ENCODE measurements around the gene IL34.
A peak's percentile ranks its signal among the peaks of the same experiment; 100 is the strongest.

IL34 gene

DNA sequence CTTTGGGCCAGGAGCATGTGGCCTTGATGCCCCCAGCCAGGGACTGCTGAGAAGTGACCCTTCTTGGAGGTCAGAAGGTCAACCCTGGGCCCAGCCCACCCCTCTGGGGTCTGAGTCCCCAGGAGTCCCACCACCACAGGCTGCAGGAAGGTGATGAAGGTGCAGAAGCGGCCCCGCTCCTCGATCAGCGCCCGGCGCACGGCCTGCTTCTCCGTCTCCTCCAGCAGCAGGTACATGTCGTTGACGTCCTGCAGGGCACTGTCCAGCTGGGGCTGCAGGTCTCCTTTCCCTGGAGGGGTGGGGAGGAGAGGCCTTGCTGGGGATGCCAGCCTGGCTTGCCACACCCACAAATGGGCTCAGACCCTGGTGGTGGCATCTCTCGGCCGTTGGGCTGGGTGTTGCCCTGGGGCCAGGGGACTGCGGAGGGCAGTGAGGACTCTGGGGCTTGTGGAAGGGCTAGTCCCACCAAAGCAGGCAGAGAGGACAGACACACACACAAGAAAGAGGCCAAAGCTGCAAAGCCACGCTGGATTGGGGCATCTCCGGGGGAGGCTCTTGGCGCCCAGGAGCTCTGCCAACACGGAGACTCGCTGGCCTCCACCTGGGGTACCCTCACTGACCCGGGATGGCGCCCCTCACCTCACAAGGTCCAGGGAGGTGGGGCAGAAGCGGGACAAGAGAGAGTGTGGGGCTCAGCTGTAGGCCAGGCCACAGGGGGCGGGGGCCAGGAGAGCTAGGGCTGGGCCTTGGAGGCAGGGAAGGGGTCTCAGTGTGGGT lies 31.9 kb downstream of the IL34 start:
- DNase-seq (ENCODE audit: low spot score), result no peak

DNA sequence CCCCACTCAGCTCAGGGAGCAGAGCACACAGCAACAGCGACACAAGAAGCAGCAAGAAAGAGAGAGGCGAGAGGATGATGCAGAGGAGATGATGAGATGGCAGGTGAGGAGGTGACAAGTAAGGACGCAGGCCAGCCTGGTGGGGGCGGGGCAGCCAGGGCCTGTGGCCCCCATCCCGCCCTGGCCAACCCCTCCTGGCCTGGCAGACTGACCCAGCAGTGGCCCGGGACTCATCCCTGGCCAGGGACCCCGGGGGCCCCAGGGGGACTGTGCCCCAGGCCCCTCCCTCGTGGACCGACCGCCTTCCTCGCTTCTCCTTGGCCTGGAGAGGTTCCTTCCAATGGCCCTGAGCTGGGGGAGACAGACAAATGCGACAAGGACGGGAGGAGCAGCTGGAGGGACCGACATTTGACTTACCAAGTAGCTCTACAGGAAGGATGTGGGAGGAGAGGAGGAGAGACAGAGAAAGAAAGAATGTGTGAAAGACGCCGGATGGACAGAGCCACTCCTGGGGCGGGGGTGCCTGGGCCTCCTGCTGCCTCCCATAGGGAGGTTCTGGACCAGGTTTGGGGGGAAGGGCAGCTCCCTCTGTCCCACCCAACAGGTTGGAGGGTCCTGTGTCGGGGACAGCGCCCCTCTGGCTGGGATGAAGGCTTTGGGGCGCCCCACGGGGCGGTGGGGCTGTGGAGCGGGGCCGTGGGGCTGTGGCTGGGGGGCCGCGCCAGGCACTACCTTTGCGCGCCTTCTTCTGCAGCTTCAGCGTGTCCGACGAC lies 32.7 kb downstream of the IL34 start:
- no peak for DNase-seq (ENCODE audit: low spot score)

DNA sequence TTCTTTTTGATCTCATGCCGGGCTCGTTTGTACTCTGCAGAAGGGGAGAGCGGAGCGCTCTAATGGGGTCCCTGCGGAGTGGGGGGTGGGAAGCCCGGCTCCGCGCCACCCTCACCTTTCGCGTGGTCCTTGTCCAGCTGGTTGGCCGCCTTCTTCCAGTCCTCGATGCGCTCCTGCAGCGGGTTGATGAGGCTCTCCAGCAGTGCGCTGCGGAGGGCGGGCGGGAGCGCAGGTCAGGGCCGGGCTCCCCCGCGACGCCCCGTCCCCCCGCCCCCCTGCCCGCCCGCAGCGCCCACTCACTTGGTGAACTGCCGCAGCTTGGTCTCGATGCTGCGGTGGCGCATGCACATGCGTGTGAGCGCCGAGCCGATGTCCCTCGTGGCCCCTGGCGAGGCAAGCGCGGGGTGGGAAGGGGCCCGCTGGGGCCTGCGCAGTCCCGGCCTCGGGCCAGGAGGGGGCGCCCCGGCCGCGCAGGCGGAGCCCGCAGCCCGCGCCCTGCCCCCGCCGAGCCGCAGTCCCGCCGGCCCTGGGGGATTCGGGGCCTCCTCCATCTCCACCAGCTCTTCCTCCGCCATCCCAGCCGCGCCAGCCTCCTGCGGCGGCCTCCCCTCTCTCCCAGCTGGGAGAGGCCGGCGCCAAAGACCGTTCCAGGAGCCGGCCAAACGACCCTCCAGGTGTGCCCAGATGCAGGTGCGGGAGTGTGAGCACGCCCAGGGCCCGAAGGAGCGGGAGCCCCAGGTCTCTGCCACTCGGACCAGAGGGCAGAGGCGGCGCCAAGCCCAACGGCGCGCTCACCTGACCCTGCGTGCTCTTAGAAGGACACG lies 33.5 kb downstream of the IL34 start:
- no peak for DNase-seq (ENCODE audit: low spot score)

DNA sequence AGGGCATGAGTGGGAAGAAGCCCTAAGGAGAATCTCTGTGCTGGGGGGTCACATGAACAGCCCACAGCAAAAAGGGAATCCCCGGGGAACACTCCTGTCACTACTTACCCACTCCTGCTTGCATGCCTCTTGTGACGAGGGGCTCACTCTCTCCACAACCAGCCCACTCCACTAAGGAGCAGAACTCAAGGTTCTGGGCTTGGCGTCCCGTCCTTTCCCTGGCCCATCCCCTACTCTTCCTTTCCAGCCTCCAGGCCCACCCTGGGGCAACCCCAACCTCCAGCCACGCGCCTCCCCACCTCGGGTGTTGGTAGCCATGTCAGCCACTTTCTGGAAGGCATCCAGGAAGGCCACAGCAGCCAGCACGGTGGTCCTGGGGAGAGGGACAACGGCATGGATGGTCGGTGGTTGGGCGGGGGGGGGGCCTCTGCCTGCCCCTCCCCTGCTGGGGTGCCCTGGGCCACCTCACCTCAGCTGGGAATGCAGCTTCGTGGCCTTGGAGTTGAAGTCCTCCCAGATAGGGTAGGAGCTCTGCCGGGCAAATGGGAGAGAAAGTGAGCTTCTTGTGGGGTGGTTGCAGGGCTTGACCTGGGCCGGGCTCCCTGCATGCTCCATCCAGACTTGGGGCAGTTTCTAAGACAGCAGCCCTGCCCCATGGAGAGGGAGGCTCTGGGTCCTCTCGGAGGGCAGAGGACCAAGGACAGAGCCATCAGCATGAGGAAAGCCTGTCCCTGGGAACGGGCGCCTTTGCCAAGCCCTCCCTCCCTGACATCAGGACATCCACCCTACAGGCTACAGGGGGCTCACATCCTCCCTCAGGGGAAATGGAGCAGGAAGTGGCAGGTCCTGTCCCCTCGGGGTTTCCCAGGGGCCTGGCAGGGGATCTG lies 34.4 kb downstream of the IL34 start:
- DNase-seq (ENCODE audit: low spot score), result no peak

DNA sequence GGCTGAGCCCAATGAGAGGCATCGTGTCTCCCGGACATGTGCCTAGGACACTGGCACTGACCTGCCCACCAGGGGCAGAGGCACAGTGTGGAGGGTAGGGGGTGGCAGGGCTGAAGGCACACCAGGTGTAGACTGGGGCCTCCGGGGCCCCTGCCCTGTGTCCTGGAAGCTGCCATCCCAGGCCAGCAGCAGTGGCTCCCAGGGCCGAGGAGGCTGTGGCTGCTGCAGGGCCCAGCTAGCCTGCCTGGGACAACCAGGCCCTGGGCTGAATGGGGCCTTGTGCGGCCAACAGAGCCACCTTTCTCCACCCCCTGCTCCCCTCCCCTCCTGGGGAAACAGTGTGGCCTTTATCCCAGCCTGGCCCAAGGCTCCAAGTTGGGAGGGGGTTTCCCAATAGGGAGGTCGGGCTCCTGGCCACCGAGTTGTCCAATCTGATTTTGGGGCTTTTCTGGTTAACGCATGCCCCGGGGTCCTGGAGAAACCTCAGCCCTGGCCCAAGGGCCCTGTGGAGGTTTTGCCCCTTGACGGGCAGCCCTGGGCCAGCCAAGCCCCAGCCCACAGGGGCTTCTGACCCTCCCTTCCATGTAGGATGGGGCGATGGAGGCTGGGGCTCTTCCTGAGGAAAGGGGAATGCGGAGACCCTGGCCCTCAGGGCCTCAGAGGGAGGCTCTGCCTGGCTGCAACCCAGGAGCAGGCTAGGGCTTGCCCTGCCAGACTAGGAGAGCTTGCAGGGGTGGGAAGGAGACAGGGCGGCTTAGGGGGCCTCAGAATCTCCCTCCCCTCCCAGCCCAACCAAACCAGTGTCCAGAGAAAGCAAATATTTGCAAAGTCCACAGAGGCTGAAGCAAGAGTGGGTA lies 35.3 kb downstream of the IL34 start:
- DNase-seq (ENCODE audit: low spot score), result no peak

DNA sequence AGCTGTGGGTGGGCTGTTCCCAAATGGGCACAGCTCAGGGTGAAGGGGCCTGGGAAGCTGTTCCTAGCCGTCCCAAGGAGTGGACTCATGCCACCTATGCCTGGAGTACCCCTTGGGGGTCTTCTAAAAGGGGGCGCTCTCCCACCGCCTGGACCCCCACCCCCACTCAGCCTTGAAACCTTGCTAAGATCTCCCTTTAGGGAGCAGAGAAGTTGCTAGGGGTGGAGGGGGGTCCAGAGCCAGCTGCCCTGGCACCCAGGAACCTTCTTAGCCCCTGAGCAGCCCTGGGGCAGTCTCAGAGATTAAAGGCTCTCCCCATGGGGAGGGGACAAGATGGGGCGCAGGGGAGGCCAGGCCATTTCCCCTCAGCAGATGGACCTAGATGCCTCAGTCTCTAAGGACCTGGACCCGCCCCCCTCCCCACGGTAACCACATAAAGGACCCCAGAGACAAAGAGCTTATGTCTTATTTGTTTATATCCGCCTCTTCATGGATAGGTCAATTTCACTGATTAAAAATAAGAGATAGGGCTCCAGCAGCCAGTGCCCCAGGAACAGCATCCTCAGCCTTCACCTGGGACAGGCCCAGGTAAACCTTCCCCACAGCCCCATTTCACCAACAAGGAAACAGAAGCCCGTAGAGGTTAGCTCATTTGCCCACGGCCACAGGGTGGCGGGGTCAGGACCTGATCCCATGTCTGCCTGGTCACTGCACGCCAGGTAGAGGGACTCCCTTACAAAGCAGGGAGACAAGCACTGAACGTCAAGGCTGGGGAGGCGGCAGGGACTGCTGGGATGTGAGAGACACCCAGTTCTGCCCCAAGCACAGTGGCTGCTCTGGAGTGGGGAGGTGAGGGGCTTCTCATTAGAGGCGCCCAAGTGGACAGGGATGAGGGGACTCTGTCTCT lies 36.1 kb downstream of the IL34 start:
- no peak for DNase-seq (ENCODE audit: low spot score)

DNA sequence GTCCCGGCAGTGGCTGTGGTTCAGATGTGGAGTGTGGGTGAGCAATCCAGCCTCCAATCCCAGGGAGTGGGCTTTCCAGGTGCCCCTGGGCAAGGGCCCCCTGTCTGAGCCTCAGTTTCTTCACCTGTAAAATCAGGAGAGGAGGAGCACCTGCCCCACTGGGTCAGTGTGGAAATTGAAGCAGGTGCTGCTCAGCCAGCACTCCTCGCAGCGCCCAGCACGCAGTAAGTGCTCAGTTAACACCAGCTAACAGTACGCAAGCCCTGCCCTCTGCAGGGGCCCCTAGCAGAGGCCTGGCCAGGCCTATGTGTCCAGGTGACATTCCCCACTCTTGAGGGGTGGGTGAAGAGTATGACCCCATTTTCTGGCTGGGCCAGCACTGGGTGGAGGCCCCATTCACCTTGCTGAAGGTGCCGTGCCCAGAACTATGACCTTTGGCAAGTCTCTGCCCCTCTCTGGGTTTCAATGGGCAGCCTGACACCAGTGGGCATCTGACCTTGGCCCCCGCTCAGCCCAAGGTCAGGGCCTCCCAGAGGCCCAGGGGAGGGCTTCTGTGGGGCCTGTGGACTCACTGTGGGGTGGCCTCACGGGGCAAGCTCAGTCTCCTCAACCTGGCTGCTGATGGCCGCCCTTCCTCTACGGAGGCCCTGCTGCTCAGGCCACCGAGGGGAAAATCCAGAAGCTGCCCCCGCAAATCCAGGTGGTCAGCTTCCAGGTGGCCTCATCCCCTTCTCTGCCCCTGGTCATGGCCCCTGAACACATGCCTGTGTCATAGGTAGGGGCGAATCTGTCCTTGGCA lies 37.0 kb downstream of the IL34 start:
- DNase-seq (ENCODE audit: low spot score), result no peak

DNA sequence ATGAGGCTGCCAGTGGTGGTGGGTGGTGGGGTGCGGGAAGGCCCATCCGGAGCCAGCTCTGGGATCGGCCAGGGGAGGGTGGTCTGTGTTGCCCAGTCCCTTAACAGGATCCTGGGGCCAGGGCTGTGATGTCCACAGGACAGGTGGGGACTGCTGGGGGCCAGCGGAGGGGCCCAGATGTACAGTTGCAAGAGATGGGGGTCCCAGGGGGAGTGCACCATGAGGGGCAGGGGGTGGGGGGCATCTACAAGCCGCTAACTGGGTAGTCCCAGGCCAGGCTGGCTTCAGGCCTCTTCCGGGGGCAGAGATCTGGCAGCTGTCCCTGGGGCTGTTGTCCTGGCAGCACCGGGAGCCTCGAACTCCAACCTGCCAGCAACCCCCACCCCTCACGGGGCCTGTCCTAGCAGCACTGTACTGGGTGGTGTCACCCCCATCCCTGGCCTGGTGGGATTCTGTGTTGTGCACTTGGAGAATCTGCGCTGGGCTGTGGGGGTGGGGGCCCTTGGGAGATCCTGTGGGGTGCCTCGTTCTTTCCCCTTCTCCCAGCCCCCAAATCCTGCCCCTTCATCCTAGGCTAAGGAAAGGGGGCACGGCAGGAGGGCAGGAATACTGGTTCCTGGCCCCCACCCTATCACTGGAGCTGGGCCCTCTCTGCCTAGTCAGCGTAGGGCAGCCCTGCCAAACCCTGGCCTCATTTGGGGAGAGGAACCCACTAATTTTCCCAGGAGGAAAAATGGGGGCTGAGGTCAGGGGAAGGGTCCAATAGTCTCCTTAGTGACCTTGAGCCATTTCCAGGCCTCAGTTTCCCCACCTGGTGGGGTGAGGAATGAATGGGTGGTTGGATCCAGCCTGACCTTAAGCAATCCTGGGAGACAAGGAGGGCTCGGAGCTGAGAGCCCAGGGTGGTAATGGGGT lies 38.0 kb downstream of the IL34 start:
- no peak for DNase-seq (ENCODE audit: low spot score)

DNA sequence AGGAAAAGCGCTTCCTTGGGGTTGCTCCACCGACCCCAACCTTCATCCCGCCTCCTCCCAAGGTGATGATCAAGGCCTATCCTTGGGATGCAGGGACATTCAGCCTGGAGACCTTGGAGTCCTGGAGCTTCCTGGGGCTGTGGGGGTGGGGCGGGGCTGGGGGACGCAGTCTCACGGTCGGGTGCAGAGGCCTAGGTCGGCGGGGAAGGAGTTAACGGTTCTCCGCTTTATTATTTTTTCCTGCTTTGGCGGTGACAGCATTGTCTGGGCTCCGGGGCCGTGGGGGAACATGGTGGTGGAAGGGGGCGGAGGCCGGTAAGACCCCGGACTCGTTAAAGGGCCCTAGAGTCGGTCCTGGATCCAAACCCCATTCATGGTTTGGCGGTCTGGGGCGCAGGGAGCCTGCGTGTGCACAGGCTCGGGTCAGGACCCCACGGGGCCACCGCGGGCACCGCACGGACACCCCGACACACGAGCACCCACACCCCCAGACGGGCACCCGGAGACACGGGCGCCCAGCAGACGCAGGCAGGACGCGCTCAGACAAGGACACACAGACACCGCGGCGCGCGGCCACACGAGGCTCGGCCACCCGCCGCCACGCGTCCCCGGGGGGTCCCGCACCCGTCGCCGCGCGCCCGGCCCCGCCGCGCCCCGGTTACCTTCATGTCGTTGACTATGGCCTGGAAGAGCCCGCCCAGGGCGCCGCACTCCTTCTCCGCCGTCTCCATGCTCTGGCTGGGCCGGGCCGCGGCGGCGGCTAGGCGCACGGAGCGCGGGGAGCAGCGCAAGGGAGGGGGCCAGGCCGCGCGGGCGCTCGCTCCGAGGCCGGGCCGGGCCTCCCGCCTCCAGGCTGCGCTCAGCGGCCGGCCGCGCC lies 38.9 kb downstream of the IL34 start:
- no peak for DNase-seq (ENCODE audit: low spot score)

DNA sequence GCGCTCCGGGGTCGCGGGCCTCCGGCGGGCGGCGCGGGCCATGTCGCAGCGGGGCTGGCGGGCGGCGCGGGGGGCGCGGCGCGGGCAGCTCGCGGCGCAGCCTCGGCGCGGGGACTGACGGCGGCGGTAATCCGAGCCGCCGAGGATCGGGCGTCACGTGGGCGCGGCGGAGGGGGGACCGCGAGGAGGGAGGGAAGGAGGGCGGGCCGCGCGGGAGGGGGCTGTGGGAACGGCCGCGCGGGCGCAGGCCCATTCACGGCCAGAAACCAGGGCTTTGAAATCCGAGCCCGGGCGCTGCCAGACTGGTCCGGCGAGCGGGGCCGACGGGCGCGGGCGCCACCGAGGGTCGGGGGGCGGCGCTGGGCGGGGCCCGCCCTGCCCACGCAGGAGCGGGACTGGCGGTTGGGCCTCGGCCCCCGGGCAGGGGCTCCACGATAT lies 39.6 kb downstream of the IL34 start, which contains the start of gene MTSS2:
TSS of gene MTSS2 (minus strand) at position 116 of the 438 bp plus-strand sequence. CDS start 262 bp downstream, outside the sequence.
- DNase-seq (ENCODE audit: low spot score), result peak; percentile 78

DNA sequence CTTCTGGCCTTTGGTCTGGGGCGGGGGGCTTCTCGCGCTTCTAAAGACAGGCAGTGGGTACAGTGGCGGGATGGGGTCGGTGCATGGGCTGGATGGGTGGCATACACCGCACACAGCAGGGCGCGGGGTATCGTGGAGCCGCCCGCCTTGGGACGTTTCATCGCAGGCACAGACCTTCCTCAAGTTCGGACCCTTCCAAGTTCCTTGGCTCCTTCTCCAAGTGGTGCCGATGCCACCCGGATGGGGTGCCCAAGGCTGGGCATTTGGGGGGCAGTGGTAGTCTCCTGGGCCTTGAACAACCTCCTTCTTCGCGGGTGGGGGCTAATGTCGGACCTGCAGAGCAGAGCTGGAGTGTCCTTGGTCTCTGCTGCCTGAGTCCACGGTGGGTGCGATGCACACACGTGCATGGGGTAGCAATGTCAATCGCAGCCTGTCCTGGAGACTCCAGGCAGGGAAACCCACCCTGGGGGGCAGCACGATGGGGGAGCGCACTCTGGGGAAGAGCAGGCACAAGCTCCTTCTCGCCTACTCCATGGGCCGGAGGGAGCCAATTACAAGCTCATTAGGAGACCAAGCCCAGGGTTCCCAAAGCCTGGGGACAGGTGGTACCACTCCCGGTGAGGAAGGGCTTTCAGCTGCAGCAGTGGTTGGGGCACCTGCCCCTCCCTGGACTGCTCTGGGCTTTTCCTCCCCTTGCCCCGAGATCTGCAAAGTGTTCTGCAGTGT lies 40.2 kb downstream of the IL34 start:
- no peak for DNase-seq (ENCODE audit: low spot score)

DNA sequence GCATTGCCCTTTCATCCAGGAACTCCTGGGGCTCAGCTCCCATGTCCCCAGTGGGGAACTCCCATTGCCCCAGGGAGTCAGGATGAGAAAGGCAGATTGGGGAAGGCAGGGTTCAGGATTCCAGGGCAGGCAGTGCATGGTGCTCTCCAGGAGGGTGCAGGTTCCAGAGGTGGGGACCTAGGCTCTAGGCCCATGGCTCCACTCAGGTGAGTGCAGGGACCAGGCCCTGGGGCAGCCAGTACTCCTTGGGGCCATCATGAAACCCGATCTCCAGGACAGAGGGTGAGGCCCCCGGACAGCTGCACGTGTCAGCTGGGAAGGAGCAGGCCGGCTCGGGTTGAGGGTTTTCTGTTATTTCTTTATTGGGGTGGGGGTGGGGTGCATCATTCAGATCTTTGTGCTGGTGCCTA lies 40.7 kb downstream of the IL34 start:
- no peak for DNase-seq (ENCODE audit: low spot score)

DNA sequence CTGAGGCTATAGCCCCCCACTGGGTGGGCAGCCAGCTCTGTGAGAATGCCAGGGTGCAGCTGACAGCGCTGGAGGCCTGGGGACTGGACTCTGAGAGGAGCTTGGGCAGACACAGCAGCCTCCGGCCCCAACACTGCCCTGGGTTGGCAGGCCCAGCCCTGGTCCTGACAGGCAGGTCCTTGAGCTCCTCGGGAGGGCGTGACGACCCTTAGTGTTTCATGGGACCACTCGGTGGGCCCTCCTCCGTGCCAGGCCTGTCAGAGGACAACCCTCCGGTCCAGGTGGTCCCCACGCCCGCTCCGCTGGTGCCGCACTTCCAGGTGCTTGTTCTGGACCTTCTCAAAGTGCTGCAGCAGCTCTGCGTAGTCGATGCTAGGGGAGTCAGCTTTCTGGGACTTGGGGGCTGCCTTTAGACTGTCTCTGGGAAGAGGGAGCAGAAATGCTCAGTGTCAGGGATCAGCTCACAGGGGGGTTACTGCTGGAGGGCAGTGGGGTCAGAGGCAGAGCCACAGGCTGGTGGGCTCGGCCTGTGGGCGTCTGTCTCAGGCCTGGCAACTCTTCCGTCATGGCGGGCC lies 41.4 kb downstream of the IL34 start:
- DNase-seq (ENCODE audit: low spot score), result no peak

DNA sequence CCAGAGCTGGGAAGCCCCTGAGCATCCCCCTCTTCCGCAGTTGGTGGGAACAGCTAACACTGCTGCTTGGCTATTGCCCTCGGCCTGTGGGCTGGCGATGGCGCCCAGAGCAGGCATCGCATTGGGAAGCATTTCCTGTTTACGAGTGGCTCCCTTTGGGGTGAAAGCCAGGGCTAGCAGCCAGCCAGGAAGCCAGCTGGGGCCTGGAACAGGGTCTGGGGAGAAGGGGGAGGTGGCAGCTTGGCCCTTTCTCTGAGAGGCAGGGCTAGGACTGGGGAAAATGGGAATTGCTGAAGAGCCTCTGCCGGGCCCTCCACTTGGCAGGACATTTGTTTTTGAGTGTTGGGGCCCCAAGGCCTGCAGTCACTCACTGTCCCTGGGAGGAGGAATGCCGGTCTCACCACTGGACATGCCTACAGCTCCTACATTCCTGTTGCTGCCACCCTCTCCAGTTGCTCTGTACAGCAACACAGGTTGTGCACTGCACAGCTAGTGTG lies 41.9 kb downstream of the IL34 start:
- peak; percentile 86 for DNase-seq (ENCODE audit: low spot score)

Measured in cerebellar cortex (tissue), 1 donor.